H9 (cell line): ENCODE measurements around the gene KIRREL3. TPM values are rescaled to one million over a fixed set of nuclear protein-coding genes. Genes with fewer than 3 reads are reported as not detected.

ENCODE experiments used
- DNase-seq: peaks from one replicate; pipeline ENCODE4 v3.0.0-alpha.2; 2017
- H2AFZ ChIP-seq: one replicate; pipeline ENCODE4 v1.6.1; 2013; ENCODE audit warnings: mild to moderate bottlenecking, low read length, control low read depth, moderate library complexity
- H2AK5ac ChIP-seq: 2 replicates; pipeline ENCODE4 v1.6.1; 2013; ENCODE audit warnings: low read length, control low read depth, mixed read lengths; ENCODE audit not compliant: insufficient read length
- H2BK120ac ChIP-seq: one replicate; pipeline ENCODE4 v1.6.1; 2013; ENCODE audit warnings: low read depth, mild to moderate bottlenecking, low read length, control low read depth, inconsistent platforms; ENCODE audit not compliant: poor library complexity, severe bottlenecking
- H2BK12ac ChIP-seq: 2 replicates; pipeline ENCODE4 v1.6.1; 2013; ENCODE audit warnings: low read length, control low read depth, mixed read lengths, low read depth; ENCODE audit not compliant: insufficient read length
- H2BK15ac ChIP-seq: 2 replicates; pipeline ENCODE4 v1.6.1; 2013; ENCODE audit warnings: low read depth, low read length, control low read depth
- H2BK20ac ChIP-seq: one replicate; pipeline ENCODE4 v1.6.1; 2013; ENCODE audit warnings: low read depth, mild to moderate bottlenecking, low read length, control low read depth, inconsistent platforms; ENCODE audit not compliant: poor library complexity, severe bottlenecking
- H2BK5ac ChIP-seq: 2 replicates; pipeline ENCODE4 v1.6.1; 2013; ENCODE audit warnings: low read length, control low read depth, mixed read lengths; ENCODE audit not compliant: insufficient read length
- H3K14ac ChIP-seq: 2 replicates; pipeline ENCODE4 v1.6.1; 2013; ENCODE audit warnings: low read length, control low read depth; ENCODE audit not compliant: insufficient read depth
- H3K18ac ChIP-seq: 2 replicates; pipeline ENCODE4 v1.6.1; 2013; ENCODE audit warnings: low read depth, mild to moderate bottlenecking, mixed read lengths, low read length, control low read depth; ENCODE audit not compliant: insufficient read length
- H3K23ac ChIP-seq: 2 replicates; pipeline ENCODE4 v1.6.1; 2013; ENCODE audit warnings: low read length, control low read depth, mixed read lengths, low read depth; ENCODE audit not compliant: insufficient read length
- H3K23me2 ChIP-seq: 2 replicates; pipeline ENCODE4 v1.6.1; 2013; ENCODE audit warnings: low read depth, mild to moderate bottlenecking, mixed read lengths, low read length, control low read depth; ENCODE audit not compliant: insufficient read length, poor library complexity, severe bottlenecking
- H3K27ac ChIP-seq: 2 replicates; pipeline ENCODE4 v1.5.1; 2013; ENCODE audit warnings: low read length, control low read depth, mixed read lengths, low read depth; ENCODE audit not compliant: insufficient read length
- H3K27me3 ChIP-seq: 2 replicates; pipeline ENCODE4 v1.6.1; 2013; ENCODE audit warnings: low read length, control low read depth, inconsistent platforms; ENCODE audit not compliant: insufficient read depth
- H3K4ac ChIP-seq: 2 replicates; pipeline ENCODE4 v1.6.1; 2013; ENCODE audit warnings: low read depth, mild to moderate bottlenecking, control low read depth, inconsistent platforms, low read length, moderate library complexity
- H3K4me1 ChIP-seq: 2 replicates; pipeline ENCODE4 v1.6.1; 2013; ENCODE audit warnings: low read length, control low read depth, inconsistent platforms; ENCODE audit not compliant: insufficient read depth
- H3K4me2 ChIP-seq: 2 replicates; pipeline ENCODE4 v1.6.1; 2013; ENCODE audit warnings: low read length, control low read depth, mixed read lengths; ENCODE audit not compliant: insufficient read length, insufficient read depth
- H3K56ac ChIP-seq: 2 replicates; pipeline ENCODE4 v1.6.1; 2013; ENCODE audit warnings: low read depth, mild to moderate bottlenecking, mixed read lengths, low read length, control low read depth; ENCODE audit not compliant: insufficient read length
- H3K79me1 ChIP-seq: 2 replicates; pipeline ENCODE4 v1.6.1; 2013; ENCODE audit warnings: low read depth, mild to moderate bottlenecking, moderate library complexity, low read length, control low read depth, inconsistent platforms; ENCODE audit not compliant: insufficient read depth, poor library complexity, severe bottlenecking
- H3K79me2 ChIP-seq: 2 replicates; pipeline ENCODE4 v1.6.1; 2013; ENCODE audit warnings: low read length, control low read depth, inconsistent platforms; ENCODE audit not compliant: insufficient read depth
- H3K9ac ChIP-seq: 2 replicates; pipeline ENCODE4 v1.6.1; 2013; ENCODE audit warnings: low read length, control low read depth, mixed read lengths; ENCODE audit not compliant: insufficient read length; ENCODE audit errors: extremely low read depth
- H3K9me3 ChIP-seq: one replicate; pipeline ENCODE4 v1.6.1; 2013; ENCODE audit warnings: low read depth, low read length, inconsistent platforms; ENCODE audit not compliant: control insufficient read depth
- H3T11ph ChIP-seq: one replicate; pipeline ENCODE4 v1.6.1; 2013; ENCODE audit warnings: mild to moderate bottlenecking, low read length, control low read depth, inconsistent platforms
- H4K20me1 ChIP-seq: one replicate; pipeline ENCODE4 v1.6.1; 2013; ENCODE audit not compliant: control insufficient read depth, insufficient read length, insufficient read depth
- H4K5ac ChIP-seq: 2 replicates; pipeline ENCODE4 v1.6.1; 2013; ENCODE audit warnings: low read depth, mild to moderate bottlenecking, mixed read lengths, low read length, control low read depth; ENCODE audit not compliant: insufficient read length
- H4K8ac ChIP-seq: replicated peaks from 2 replicates; pipeline ENCODE4 v1.6.1; 2013; ENCODE audit warnings: low read length, control low read depth, mixed read lengths, low read depth; ENCODE audit not compliant: insufficient read length
- H4K91ac ChIP-seq: 2 replicates; pipeline ENCODE4 v1.6.1; 2013; ENCODE audit warnings: low read depth, mild to moderate bottlenecking, moderate library complexity, mixed read lengths, low read length, control low read depth; ENCODE audit not compliant: insufficient read length
- H3K27ac Mint-ChIP-seq, 3 experiments: 2 replicates in 2 of 3; 3 replicates in 1 of 3; pipeline ENCODE4 v1.8.0; 2020 to 2021; ENCODE audit warnings: mixed read lengths in 3 of 3, mild to moderate bottlenecking in 1 of 3, moderate library complexity in 1 of 3
- H3K27me3 Mint-ChIP-seq: 2 replicates; pipeline ENCODE4 v1.8.0; 2021; ENCODE audit warnings: low read depth, mild to moderate bottlenecking, moderate library complexity, mixed read lengths
- H3K36me3 Mint-ChIP-seq, 3 experiments: 2 replicates in 2 of 3; 3 replicates in 1 of 3; pipeline ENCODE4 v1.8.0; 2020 to 2021; ENCODE audit warnings: low read depth in 3 of 3, mixed read lengths in 3 of 3; ENCODE audit not compliant: insufficient read depth in 1 of 3
- H3K4me1 Mint-ChIP-seq, 2 experiments: 2 replicates each; pipeline ENCODE4 v1.8.0; 2020; ENCODE audit warnings: mixed read lengths in 2 of 2
- H3K4me3 Mint-ChIP-seq, 2 experiments: 2 replicates in 1 of 2; 3 replicates in 1 of 2; pipeline ENCODE4 v1.8.0; 2020 to 2021; ENCODE audit warnings: mild to moderate bottlenecking in 2 of 2, mixed read lengths in 2 of 2, moderate library complexity in 1 of 2
- H3K9me3 Mint-ChIP-seq, 2 experiments: 2 replicates in 1 of 2; 3 replicates in 1 of 2; pipeline ENCODE4 v1.8.0; 2020; ENCODE audit warnings: mild to moderate bottlenecking in 2 of 2, mixed read lengths in 2 of 2, moderate library complexity in 1 of 2
- CTCF ChIP-seq: fragments of 200-600 bp; sonication (generic); conservative IDR thresholded peaks from 3 replicates; pipeline ENCODE4 v1.8.0; 2021; ENCODE audit warnings: antibody characterized with exemption, mild to moderate bottlenecking
- WGBS: extraction: QIAGEN DNeasy Blood & Tissue Kit; methylation state at CpG from one replicate; pipeline ENCODE4 v1.1.7; 2013; ENCODE audit warnings: missing lambda C conversion rate, low lambda C conversion rate, mixed read lengths; ENCODE audit not compliant: insufficient read length; ENCODE audit errors: extremely low coverage; 5-methylcytosine and 5-hydroxymethylcytosine counted together
- total RNA-seq: library from RNA; stranded (reverse); gene quantifications from 2 replicates; pipeline ENCODE4 v1.2.1, GENCODE V29; 2021

Gene KIRREL3
- total RNA-seq, 1 experiment from 2014 or later: 0.17 TPM

GRCh38 chr11:126514061-126514693, 486.4 kb downstream of the KIRREL3 start:
- Histone ChIP-seq H3K79me1 (no peaks in the 10 kb centered on the region), H3K9ac (no peak overlapping the region), H2BK5ac (no peak overlapping the region), H3K27ac (no peak overlapping the region), H4K5ac (no peak overlapping the region), H3K14ac (no peak overlapping the region), H3K4me1 (no peaks in the 10 kb centered on the region), H3K4ac (no peak overlapping the region), H3K27me3 (no peaks in the 10 kb centered on the region), H3T11ph (no peak overlapping the region), H2BK15ac (no peak overlapping the region), H2BK12ac (no peak overlapping the region), H4K91ac (no peak overlapping the region), H3K56ac (no peak overlapping the region), H2BK120ac (no peak overlapping the region), H3K23me2 (no peaks in the 10 kb centered on the region), H3K79me2 (no peaks in the 10 kb centered on the region), H4K8ac (no peak overlapping the region), H3K18ac (no peak overlapping the region), H4K20me1 (no peaks in the 10 kb centered on the region), H2BK20ac (no peak overlapping the region), H3K23ac (no peak overlapping the region), H2AK5ac (no peak overlapping the region), H3K4me2 (no peak overlapping the region), H3K9me3 (no peaks in the 10 kb centered on the region), H2AFZ (no peak overlapping the region)
- H3K4me1 Mint-ChIP-seq: 0 out of 4 replicates have a peak, but pooled peaks cover 3 to 4% of the 10 kb centered on the region in 2 experiments
- no peak for DNase-seq
- peaks cover 8% of the 10 kb centered on the region for H3K27me3 Mint-ChIP-seq
- WGBS: no CpG with 5 or more reads among the region's 10 CpGs
- no peak for TF ChIP-seq CTCF
- H3K9me3 Mint-ChIP-seq: no peaks in the 10 kb centered on the region; a peak in 1 of 5 replicates
- H3K36me3 Mint-ChIP-seq: no peaks in the 10 kb centered on the region
- no peak overlapping the region for H3K27ac Mint-ChIP-seq
- no peak overlapping the region for H3K4me3 Mint-ChIP-seq
